Fibroblast of the aortic adventitia (primary cell): ENCODE measurements around the gene ENTPD8. TPM values are rescaled to one million over a fixed set of nuclear protein-coding genes. Genes with fewer than 3 reads are reported as not detected.

ENCODE experiments used
- DNase-seq: peaks from one replicate; pipeline ENCODE4 v3.0.0-alpha.2; 2010; ENCODE audit warnings: low read depth
- H3K4me3 ChIP-seq: 2 replicates; pipeline ENCODE4 v1.5.1; 2011; ENCODE audit warnings: low read depth, mild to moderate bottlenecking, control low read depth, low read length, moderate library complexity
- total RNA-seq: library from RNA; depleted of rRNA; stranded (reverse); fragments of >200 nt; gene quantifications from 2 replicates; pipeline ENCODE4 v1.2.3, GENCODE V29; 2012; ENCODE audit warnings: low replicate concordance
- TF ChIP-seq, protein P1 (sequence below): IDR thresholded peaks from 2 replicates; pipeline ENCODE4 v1.5.1; 2011; ENCODE audit warnings: mild to moderate bottlenecking, low read length, control low read depth, inconsistent platforms; ENCODE audit not compliant: insufficient read depth

The ENTPD8 gene
- total RNA-seq, 1 donor, result not detected

DNA sequence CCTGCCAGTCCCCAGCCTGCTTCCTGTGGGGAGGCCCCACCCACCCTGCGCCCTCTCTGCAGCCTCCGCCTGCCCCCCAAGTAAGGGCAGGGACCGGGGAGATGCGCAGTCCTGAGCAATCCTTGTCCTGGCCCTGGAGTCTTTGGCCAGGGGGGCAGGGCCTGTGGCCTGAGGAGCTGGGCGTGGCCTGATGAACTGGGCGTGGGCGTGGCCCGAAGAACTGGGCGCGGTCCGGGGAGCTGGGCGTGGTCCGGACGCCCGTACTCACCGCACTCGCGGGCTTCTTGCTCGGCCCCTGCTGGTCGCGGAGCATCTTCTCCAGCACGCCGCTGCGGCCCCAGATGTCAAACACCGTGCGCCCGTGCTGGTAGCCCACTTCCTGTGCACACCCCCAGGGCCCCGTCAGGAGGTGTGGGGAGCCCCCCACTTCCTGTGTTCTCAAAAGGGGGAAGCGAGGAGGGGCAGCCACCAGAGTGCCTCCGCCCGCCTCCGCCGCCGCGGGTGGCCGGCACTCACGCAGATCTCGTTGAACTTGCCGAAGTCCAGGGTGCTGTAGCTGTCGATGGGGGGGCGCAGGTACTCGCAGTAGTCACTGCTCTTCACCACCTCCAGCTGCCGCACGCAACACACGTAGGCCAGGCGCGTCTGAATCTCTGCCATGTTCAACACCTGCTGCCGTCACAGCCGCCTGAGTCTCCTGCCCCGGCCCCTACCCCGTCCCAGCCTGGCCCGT, 20.7 kb upstream of the ENTPD8 start:
- H3K4me3 ChIP-seq, result no peak overlapping the region
- DNase-seq, result no peak
- TF ChIP-seq, protein P1, sequence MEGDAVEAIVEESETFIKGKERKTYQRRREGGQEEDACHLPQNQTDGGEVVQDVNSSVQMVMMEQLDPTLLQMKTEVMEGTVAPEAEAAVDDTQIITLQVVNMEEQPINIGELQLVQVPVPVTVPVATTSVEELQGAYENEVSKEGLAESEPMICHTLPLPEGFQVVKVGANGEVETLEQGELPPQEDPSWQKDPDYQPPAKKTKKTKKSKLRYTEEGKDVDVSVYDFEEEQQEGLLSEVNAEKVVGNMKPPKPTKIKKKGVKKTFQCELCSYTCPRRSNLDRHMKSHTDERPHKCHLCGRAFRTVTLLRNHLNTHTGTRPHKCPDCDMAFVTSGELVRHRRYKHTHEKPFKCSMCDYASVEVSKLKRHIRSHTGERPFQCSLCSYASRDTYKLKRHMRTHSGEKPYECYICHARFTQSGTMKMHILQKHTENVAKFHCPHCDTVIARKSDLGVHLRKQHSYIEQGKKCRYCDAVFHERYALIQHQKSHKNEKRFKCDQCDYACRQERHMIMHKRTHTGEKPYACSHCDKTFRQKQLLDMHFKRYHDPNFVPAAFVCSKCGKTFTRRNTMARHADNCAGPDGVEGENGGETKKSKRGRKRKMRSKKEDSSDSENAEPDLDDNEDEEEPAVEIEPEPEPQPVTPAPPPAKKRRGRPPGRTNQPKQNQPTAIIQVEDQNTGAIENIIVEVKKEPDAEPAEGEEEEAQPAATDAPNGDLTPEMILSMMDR, result no peak

DNA sequence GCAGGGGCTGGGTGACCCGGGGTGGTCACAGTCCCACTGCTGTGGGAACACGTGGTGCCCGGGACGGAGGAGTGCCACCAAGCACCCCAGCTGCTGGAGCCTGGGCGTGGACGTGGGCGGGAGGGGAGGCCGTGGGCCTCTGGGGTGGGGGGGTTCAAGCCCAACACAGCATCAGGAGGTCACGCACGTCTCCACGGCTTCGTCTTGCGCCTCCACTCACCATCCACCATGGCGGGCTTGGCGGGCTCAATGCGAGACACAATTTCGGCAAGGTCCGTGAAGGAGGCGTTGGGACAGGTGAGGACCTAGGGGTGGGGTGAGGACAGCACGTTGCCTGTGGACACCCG, 20.1 kb upstream of the ENTPD8 start:
- no peak for DNase-seq
- TF ChIP-seq, protein P1, result no peak
- H3K4me3 ChIP-seq, result no peak overlapping the region

DNA sequence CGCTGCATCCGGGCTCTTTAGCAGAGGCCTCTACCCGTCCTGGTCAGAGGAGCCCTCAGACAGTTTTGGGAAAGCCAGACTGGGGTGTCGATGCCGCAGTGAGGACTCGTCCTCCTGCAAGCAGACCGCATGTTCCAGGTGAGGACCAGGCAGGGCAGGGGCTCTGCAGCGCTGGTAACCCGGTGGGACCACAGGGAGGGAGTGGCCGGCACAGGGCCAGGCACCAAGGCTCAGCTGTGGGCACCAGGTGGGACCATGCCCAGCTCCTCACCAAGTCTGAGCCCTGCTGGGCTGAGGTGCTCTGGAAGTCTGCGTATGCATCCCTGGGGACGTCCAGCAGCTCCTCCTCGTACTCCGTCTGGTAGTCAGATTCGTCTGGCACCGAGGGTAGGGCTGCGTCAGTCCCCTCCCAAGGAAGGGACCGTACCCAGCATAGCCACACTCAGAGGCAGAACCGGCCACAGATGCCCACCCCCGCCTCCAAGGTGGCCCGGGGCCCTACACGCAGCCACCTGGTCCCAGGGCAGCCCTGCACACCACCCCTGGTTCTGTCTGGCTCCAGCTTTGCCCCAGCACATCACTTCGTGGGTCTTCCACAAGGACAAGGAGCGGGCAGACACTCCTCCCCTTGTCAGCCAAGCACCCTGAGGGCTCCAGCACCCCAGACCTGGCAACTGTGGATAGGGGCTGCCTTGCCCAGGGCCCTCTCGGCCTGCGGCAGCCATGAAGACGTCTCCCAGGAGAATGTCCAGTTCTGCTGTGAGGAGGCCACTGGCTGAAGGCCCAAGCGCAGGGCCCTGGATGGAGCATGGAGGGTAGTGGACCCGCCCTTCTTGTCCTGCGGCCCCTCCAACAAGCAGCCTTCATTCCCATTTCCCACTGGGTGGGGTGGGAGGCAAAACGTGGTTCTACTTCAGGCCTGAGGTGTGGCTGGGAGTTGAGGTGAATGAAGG, 19.5 kb upstream of the ENTPD8 start:
- TF ChIP-seq, protein P1, result no peak
- H3K4me3 ChIP-seq, result no peak overlapping the region

DNA sequence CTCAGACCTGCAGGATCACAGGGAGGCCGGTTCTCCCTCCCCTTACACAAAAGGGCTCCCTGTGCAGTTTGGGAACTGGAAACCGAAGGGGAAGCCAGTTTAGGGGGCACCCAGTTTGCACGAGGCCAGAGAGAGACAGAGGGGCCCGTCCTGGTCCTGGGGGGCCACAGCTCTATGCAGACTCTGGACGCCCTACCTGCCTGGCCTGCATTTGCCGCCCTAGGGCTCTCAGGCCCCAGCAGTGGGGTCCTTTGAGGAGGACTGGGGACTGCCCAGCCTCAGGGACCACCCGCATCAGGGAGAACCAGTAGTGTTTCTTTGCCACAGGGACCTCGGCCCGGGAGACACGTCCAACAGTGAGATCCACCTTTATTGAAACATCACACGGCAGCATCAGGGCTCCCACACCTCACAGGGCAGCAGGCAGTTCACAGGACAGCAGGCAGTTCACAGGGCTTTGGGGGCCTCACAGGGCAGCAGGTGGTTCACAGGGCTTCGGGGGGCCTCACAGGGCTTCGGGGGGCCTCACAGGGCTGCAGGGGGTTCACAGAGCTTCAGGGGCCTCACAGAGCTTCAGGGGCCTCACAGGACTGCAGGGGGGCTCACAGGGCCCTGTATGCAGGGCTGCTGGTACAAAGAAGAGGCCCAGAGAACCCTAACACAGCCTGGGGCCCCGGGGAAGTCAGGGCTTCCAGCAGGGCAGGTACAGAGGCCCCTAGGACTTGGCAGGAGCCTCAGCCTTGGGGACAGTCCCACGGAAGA, 18.6 kb upstream of the ENTPD8 start:
- DNase-seq, result no peak
- TF ChIP-seq, protein P1, result no peak
- H3K4me3 ChIP-seq, result peak overlapping the region; percentile 54

More for the DNA sequence above, 19.5 kb upstream of the ENTPD8 start:
- DNase-seq, result no peak

DNA sequence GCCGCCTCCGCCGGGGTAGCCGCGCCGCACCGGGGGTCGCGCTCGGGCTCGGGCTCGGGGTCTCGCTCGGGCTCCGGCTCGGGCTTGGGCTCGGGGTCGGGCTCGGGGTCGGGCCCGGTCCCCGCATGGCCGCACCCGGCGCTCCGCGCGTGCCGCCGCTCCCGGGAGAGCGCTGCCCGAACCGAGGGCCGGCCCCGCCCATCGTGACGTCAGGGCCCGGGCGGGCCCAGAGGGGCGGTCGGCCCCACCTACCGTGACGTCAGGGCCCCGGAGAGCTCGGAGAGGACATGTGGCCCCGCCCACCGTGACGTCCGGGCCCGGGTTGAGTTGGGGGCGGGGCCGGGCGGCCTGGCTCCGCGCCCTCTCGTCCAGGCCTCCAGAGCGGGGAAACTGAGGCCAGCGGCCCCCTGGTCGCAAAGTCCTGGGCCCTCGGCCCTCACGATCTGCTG, 18.0 kb upstream of the ENTPD8 start, which contains the start of gene NSMF:
NSMF (minus strand) TSS at position 183 of the 449 bp plus-strand sequence. CDS start 232 bp downstream, outside the sequence.
- H3K4me3 ChIP-seq, result peak within 1 kb of the TSS; percentile 73
- DNase-seq, result peak; percentile 85
- TF ChIP-seq, protein P1, result no peak

DNA sequence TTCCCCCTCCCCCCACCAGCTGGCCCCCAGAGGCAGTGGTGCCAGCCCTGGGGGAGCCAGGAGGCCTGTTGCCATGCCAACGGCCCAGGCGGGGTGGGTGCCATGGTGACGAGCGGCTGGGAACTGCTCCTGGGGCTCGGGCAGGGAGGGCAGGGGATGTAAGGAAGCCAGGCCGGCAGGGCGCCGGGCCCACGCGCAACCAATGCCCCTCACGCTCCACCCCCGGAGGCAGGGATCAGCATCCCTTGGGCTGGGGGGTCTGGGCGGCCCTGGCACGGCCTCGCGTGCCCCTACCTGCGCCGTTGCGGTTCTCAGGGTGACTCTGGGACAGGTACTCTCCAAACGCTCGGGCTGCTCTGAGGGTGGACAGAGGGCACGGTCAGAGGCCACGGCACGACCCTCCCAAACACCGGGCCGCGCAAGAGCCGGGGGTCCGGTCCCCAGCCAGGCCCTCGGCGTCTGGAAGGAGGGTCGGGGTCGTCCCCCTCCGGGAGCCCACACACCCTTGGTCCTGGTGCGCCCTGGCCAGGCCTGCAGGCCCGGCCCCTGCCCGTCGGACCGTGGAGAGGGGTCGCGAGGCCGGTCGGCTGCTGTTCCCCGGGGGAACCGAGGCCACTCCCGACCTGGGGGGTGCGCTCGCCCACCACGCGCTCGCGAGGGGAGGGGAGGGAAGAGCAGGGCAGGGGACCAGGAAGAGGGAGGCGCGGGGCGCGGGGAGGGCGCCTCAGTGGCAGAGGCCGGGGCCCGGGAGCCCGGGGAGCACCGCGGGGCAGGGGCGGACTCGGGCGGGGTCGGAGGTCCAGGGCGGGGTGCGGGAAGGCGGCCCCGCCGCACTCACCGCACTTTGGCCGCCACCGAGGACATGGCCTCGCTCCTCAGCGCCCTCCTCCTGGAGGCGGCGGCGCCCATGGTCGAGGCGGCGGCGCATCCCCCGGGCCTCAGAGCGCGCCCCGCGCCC, 17.3 kb upstream of the ENTPD8 start:
- no peak for DNase-seq
- H3K4me3 ChIP-seq, result peak overlapping the region; percentile 73
- TF ChIP-seq, protein P1, result no peak
